ENCODE results near the gene MYO1B.

MYO1B gene

GRCh38 chr2:191327484-191327883 is 82.3 kb downstream of the MYO1B start:
- no peak for DNase-seq

- no peak for DNase-seq
Observed at GRCh38 chr2:191328150-191328809, 83.1 kb downstream of the MYO1B start.

- no peak for DNase-seq
Observed at GRCh38 chr2:191329841-191330240, 84.6 kb downstream of the MYO1B start.

GRCh38 chr2:191333911-191334357 is 88.7 kb downstream of the MYO1B start:
- no peak for DNase-seq

GRCh38 chr2:191335875-191336464 is 90.8 kb downstream of the MYO1B start:
- no peak for DNase-seq

- DNase-seq: no peak
Observed at GRCh38 chr2:191341436-191341835, 96.2 kb downstream of the MYO1B start.

GRCh38 chr2:191343796-191344338 is 98.7 kb downstream of the MYO1B start:
- DNase-seq: no peak

GRCh38 chr2:191345788-191346187 is 100.6 kb downstream of the MYO1B start:
- DNase-seq: no peak

GRCh38 chr2:191347154-191347553 is 102.0 kb downstream of the MYO1B start:
- DNase-seq: no peak

GRCh38 chr2:191347881-191348280 is 102.7 kb downstream of the MYO1B start:
- DNase-seq: no peak

- no peak for DNase-seq
Observed at GRCh38 chr2:191349990-191350389, 104.8 kb downstream of the MYO1B start.

- no peak for DNase-seq
Observed at GRCh38 chr2:191350826-191351225, 105.6 kb downstream of the MYO1B start.

- no peak for DNase-seq
Observed at GRCh38 chr2:191351298-191351697, 106.1 kb downstream of the MYO1B start.

- no peak for DNase-seq
Observed at GRCh38 chr2:191351921-191352320, 106.7 kb downstream of the MYO1B start.

GRCh38 chr2:191352536-191352935 is 107.3 kb downstream of the MYO1B start:
- no peak for DNase-seq

- DNase-seq: no peak
Observed at GRCh38 chr2:191355170-191355758, 110.1 kb downstream of the MYO1B start.

GRCh38 chr2:191357678-191358077 is 112.5 kb downstream of the MYO1B start:
- DNase-seq: no peak

- no peak for DNase-seq
Observed at GRCh38 chr2:191358325-191359025, 113.3 kb downstream of the MYO1B start.

GRCh38 chr2:191359133-191359532 is 113.9 kb downstream of the MYO1B start:
- no peak for DNase-seq

GRCh38 chr2:191360918-191361317 is 115.7 kb downstream of the MYO1B start:
- DNase-seq: no peak

GRCh38 chr2:191362841-191363240 is 117.6 kb downstream of the MYO1B start:
- DNase-seq: no peak

- no peak for DNase-seq
Observed at GRCh38 chr2:191363267-191363666, 118.1 kb downstream of the MYO1B start.

- DNase-seq: no peak
Observed at GRCh38 chr2:191365089-191365488, 119.9 kb downstream of the MYO1B start.

- DNase-seq: no peak
Observed at GRCh38 chr2:191366199-191366598, 121.0 kb downstream of the MYO1B start.

All from NCI-H1417 treated with DMSO at 0.1 percent for 48 hours (cell line).